ENCODE data around the gene SLC25A10. TPM values are rescaled to one million over a fixed set of nuclear protein-coding genes. Genes with fewer than 3 reads are reported as not detected.

Gene SLC25A10
- total RNA-seq, 1 experiment from 2014 or later: 106 TPM

GRCh38 chr17:81705518-81706231 lies 6.4 kb upstream of the SLC25A10 start:
- DNase-seq (ENCODE audit: low read depth): no peak

- DNase-seq (ENCODE audit: low read depth): no peak
Observed at GRCh38 chr17:81706232-81706611, 5.9 kb upstream of the SLC25A10 start.

GRCh38 chr17:81706757-81707624 lies 5.1 kb upstream of the SLC25A10 start:
- no peak for DNase-seq (ENCODE audit: low read depth)

GRCh38 chr17:81707725-81708646 lies 4.1 kb upstream of the SLC25A10 start:
- DNase-seq (ENCODE audit: low read depth): no peak

GRCh38 chr17:81708739-81709185 lies 3.3 kb upstream of the SLC25A10 start:
- no peak for DNase-seq (ENCODE audit: low read depth)

- no peak for DNase-seq (ENCODE audit: low read depth)
Observed at GRCh38 chr17:81710514-81711308, 1.4 kb upstream of the SLC25A10 start.

- DNase-seq (ENCODE audit: low read depth): peak; percentile 46
Observed at GRCh38 chr17:81712468-81713003, 452 bp downstream of the SLC25A10 start.

- peak; percentile 60 for DNase-seq (ENCODE audit: low read depth)
Observed at GRCh38 chr17:81713004-81713555, 996 bp downstream of the SLC25A10 start.

GRCh38 chr17:81713556-81714411 lies 1.7 kb downstream of the SLC25A10 start:
- no peak for DNase-seq (ENCODE audit: low read depth)

- no peak for DNase-seq (ENCODE audit: low read depth)
Observed at GRCh38 chr17:81714412-81715106, 2.5 kb downstream of the SLC25A10 start.

- DNase-seq (ENCODE audit: low read depth): no peak
Observed at GRCh38 chr17:81715107-81715871, 3.2 kb downstream of the SLC25A10 start.

GRCh38 chr17:81715872-81716673 lies 4.0 kb downstream of the SLC25A10 start:
- DNase-seq (ENCODE audit: low read depth): no peak

GRCh38 chr17:81716674-81716996 lies 4.6 kb downstream of the SLC25A10 start:
- DNase-seq (ENCODE audit: low read depth): no peak

- no peak for DNase-seq (ENCODE audit: low read depth)
Observed at GRCh38 chr17:81717049-81717765, 5.1 kb downstream of the SLC25A10 start.

- DNase-seq (ENCODE audit: low read depth): no peak
Observed at GRCh38 chr17:81717766-81718089, 5.6 kb downstream of the SLC25A10 start.

All from HT1080 (cell line).